Body of pancreas (tissue), 4 donors: ENCODE results near the gene SPRED1. TPM values are rescaled to one million over a fixed set of nuclear protein-coding genes. Genes with fewer than 3 reads are reported as not detected.

ENCODE experiments used
- ATAC-seq: fragments of 150-250 bp; one replicate; pipeline ENCODE4 v1.9.1; 2016
- DNase-seq, 4 donors: peaks; one replicate each; pipeline ENCODE4 v3.0.0-alpha.2; 2019
- H3K27ac ChIP-seq, 4 donors: fragments of 200-600 bp; sonication (generic); 1 replicate in 3 of 4; 2 replicates in 1 of 4; pipeline versions ENCODE4 v1.5.1 to v1.6.1; 2016 to 2019; ENCODE audit warnings: mild to moderate bottlenecking in 1 of 4, mixed read lengths in 1 of 4, moderate library complexity in 1 of 4
- H3K27me3 ChIP-seq, 2 donors: fragments of 200-600 bp; sonication (generic); one replicate each; pipeline ENCODE4 v1.6.0; 2016; ENCODE audit warnings: mild to moderate bottlenecking in 1 of 2
- H3K36me3 ChIP-seq, 2 donors: fragments of 200-600 bp; sonication (generic); replicated peaks in 1 of 2; 2 replicates each; pipeline ENCODE4 v1.5.1; 2016; ENCODE audit warnings: low read depth in 2 of 2; ENCODE audit not compliant: insufficient read depth in 1 of 2
- H3K4me1 ChIP-seq: fragments of 200-600 bp; sonication (generic); one replicate; pipeline ENCODE4 v1.6.0; 2016
- H3K4me3 ChIP-seq, 2 donors: fragments of 200-600 bp; sonication (generic); 1 replicate in 1 of 2; 2 replicates in 1 of 2; pipeline ENCODE4 v1.5.1; 2016 to 2019
- H3K9me3 ChIP-seq, 3 donors: fragments of 200-600 bp; sonication (generic); 1 replicate in 2 of 3; 2 replicates in 1 of 3; pipeline ENCODE4 v1.5.1; 2016
- POLR2A ChIP-seq, 3 donors: fragments of 450-650 bp; IDR thresholded peaks; one replicate each; pipeline ENCODE4 v1.6.1; 2016; ENCODE audit warnings: antibody characterized with exemption in 3 of 3, mild to moderate bottlenecking in 2 of 3
- WGBS, 2 donors: methylation state at CpG; one replicate each; pipeline ENCODE4 v1.1.5; 2017; 5-methylcytosine and 5-hydroxymethylcytosine counted together
- intact Hi-C: fragments of 100-400 bp; cut with DNase I; formaldehyde crosslinking; loops from one replicate; pipeline ENCODE4 v1.15.1; 2023
- total RNA-seq, 2 donors: library from RNA; depleted of rRNA; stranded (reverse); fragments of >200 nt; gene quantifications; one replicate each; pipeline ENCODE4 v1.1.0, GENCODE V29; 2016
- TF ChIP-seq, protein P1 (sequence below), 7 experiments: fragments of 450-650 bp in 4 of 7; fragments of 200-600 bp in 3 of 7; sonication (generic) in 3 of 7; IDR thresholded peaks; one replicate each; pipeline ENCODE4 v1.5.1; 2016 to 2019; ENCODE audit warnings: antibody characterized with exemption in 7 of 7

SPRED1 gene
- total RNA-seq, 2 donors from 2014 or later, result 11.7 to 12.9 TPM

DNA sequence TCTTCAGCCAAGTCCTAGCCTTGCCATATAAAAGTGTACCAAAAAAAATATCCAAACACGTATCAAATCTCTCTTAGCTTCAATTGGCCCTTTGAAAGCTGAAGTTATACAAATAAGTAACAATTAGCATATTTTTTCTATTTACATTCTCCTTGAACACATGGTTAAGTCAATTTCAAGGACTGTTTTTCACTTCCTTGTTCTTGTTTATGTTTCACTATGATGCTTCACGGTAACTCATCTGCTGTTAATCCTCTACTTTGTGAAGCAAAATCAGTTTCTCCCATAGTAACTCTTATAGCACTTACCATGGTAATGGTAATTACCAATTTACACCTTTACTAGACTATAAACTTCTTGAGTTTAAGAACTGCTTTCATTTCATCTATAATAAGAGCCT is 10.6 kb upstream of the SPRED1 start:
- intact Hi-C loops, result no loop called here
- Histone ChIP-seq H3K27ac (no peak overlapping the region), H3K9me3 (no peaks in the 10 kb centered on the region), H3K4me1 (no peaks in the 10 kb centered on the region), H3K27me3 (no peaks in the 10 kb centered on the region), H3K36me3 (no peaks in the 10 kb centered on the region), H3K4me3 (no peak overlapping the region)
- TF ChIP-seq, protein P1, sequence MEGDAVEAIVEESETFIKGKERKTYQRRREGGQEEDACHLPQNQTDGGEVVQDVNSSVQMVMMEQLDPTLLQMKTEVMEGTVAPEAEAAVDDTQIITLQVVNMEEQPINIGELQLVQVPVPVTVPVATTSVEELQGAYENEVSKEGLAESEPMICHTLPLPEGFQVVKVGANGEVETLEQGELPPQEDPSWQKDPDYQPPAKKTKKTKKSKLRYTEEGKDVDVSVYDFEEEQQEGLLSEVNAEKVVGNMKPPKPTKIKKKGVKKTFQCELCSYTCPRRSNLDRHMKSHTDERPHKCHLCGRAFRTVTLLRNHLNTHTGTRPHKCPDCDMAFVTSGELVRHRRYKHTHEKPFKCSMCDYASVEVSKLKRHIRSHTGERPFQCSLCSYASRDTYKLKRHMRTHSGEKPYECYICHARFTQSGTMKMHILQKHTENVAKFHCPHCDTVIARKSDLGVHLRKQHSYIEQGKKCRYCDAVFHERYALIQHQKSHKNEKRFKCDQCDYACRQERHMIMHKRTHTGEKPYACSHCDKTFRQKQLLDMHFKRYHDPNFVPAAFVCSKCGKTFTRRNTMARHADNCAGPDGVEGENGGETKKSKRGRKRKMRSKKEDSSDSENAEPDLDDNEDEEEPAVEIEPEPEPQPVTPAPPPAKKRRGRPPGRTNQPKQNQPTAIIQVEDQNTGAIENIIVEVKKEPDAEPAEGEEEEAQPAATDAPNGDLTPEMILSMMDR (IDR thresholded peaks at IDR 0.05), result no peak
- no peak for TF ChIP-seq POLR2A (IDR thresholded peaks at IDR 0.05)
- WGBS, 2 donors, result 59 to 72% methylated on average over 2 of the region's 2 CpGs
- no peak for DNase-seq
- ATAC-seq, result no peak

DNA sequence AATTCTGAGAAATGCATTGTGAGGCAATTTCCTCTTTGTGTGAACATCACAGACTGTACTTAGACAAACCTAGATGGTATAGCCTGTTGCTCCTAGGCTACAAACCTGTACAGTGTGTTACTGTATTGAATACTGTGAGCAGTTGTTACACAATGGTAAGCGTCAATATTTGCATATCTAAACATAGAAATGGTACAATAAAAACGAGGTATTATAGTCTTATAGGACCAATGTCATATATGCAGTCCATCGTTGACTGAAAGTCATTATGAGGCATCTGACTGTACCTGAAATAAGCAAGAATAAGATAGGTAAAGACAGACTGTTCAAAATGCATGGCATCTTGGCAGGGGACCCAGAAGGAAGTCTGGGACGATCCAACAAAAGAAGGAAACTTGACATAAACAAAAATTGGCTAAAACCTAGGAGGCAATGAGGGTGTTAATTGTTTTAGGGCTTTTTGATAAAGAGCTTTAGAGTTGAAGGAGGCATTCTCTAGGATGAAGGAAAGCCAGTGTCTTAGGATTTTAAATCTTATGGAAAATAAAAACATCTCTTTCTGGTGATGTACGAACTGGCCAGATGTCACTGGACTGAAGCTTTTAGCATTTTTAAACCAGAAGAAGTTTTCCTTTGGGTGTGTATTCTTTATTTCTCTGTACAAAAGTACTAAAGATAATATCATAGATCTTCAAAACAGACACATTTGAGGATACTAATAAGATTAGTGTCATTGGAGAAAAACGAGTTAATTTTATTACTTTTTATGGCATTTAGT is 9.2 kb upstream of the SPRED1 start:
- Histone ChIP-seq H3K36me3 (no peaks in the 10 kb centered on the region), H3K4me3 (no peak overlapping the region), H3K4me1 (no peaks in the 10 kb centered on the region), H3K27ac (no peak overlapping the region), H3K9me3 (no peaks in the 10 kb centered on the region), H3K27me3 (no peaks in the 10 kb centered on the region)
- DNase-seq (no peak), ATAC-seq (no peak)
- intact Hi-C loops, result no loop called here
- 43% methylated on average over 6 of the region's 6 CpGs for WGBS, 2 donors
- TF ChIP-seq, protein P1 (IDR thresholded peaks at IDR 0.05), result no peak
- TF ChIP-seq POLR2A (IDR thresholded peaks at IDR 0.05), result no peak

DNA sequence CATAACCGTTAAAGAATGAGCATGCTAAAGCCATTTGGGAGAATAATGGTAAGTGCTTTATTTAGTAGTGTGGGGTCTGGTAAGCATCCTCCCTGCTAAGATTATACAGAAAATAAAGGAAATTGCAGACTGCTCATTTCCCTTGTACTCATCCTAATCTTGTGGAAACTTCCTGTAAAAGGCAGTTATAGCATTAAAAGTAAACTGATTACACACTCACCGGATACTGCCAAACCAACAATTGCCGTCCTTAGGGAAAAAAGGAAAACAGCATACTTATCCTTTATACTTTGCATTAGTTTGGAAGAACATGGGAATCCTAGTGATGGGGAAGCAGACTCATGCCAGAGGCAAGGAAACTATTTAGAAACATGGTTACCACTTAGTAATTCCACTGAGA is 5.3 kb upstream of the SPRED1 start:
- intact Hi-C loops, result no loop called here
- 69 to 70% methylated on average over 3 of the region's 3 CpGs for WGBS, 2 donors
- H3K4me1 ChIP-seq, result peaks cover 6% of the 10 kb centered on the region
- DNase-seq (no peak), ATAC-seq (no peak)
- no peak overlapping the region for H3K4me3 ChIP-seq
- TF ChIP-seq POLR2A (IDR thresholded peaks at IDR 0.05), result no peak
- H3K36me3 ChIP-seq, result no peaks in the 10 kb centered on the region
- H3K27me3 ChIP-seq, result no peaks in the 10 kb centered on the region
- no peak overlapping the region for H3K27ac ChIP-seq
- no peaks in the 10 kb centered on the region for H3K9me3 ChIP-seq

DNA sequence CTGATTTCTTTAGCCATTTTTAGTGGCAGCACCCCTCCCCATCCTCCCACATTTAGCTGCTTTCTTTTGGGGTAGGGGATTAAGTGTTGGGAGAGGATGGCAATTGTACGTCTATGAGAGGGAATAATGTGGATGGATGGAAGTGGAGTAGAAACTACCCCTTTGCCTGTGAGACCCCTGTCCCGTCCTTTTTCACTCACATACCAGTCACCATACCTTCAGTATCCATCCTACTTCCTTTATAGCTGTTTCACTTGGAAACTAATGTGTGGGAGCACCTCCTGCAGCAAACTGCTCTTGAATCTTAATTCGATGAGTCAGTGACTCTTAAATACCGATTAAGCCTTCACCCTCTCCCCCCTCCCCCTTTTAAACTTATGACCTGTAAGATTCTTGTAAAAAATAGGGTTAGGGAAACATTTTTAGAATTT is 730 bp downstream of the SPRED1 start:
- ATAC-seq (no peak), DNase-seq (peak in 3 of 4 donors; percentile 14 to 19 (median 17))
- Histone ChIP-seq H3K27ac (peak overlapping the region; percentile 40 to 98 (median 92)), H3K9me3 (no peaks in the 10 kb centered on the region), H3K4me3 (peak overlapping the region; percentile 86 to 91), H3K27me3 (no peaks in the 10 kb centered on the region), H3K36me3 (no peaks in the 10 kb centered on the region), H3K4me1 (peaks cover 21% of the 10 kb centered on the region)
- 0% methylated on average over 4 of the region's 4 CpGs for WGBS, 2 donors
- intact Hi-C loops, result no loop called here
- TF ChIP-seq POLR2A (IDR thresholded peaks at IDR 0.05), result no peak
- TF ChIP-seq, protein P1 (IDR thresholded peaks at IDR 0.05), result no peak

DNA sequence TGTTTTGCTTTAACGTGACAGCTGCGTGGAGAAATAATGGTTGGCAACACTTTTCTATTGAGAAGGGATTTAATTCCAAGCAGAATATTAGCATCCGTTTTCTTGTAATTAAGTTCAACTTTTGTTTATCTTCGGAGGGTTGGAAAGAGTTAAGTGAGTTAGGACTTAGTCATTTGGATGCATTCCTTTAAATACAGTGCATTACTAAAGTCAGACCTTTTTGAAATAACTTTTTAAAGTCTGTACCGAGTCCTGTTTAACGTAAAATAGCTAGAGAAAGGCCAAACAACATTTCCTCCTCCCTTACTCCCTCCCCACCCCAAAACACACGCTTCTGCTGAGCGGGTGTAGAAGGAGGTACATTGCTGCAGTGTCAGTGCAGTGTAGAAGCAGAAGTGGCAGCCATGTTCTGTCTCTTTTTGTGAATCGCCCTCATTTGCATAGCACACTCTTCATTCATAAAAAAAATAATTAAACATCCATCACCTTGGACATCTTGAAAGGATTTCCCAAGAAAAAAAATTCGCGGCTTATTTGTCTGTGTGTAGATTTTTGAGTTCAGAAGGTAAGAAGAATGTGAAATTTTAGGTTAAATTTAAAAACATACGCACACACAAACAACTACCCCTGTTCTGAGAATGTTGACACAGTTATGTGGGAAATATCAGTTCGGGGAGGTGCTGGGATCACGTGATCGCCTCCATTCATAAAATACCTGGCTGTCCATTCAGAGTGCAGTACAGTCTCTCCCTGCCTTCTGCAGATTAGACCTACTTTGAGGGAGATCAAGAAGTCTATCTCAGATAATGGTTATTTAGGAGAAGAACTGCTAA is 1.6 kb downstream of the SPRED1 start:
- intact Hi-C loops, result no loop called here
- peak; percentile 18 for ATAC-seq
- Histone ChIP-seq H3K9me3 (no peaks in the 10 kb centered on the region), H3K4me3 (peak overlapping the region; percentile 10 to 86), H3K4me1 (peaks cover 21% of the 10 kb centered on the region), H3K27me3 (no peaks in the 10 kb centered on the region), H3K36me3 (no peaks in the 10 kb centered on the region), H3K27ac (peak overlapping the region; percentile 46 to 98 (median 92))
- 1% methylated on average over 15 of the region's 15 CpGs for WGBS, 2 donors
- TF ChIP-seq, protein P1 (IDR thresholded peaks at IDR 0.05), result no peak
- TF ChIP-seq POLR2A (IDR thresholded peaks at IDR 0.05), result peak in 2 of 3 donors; percentile 36 to 48
- DNase-seq, result peak; percentile 38 to 77 (median 54)
